Effector memory CD8-positive, alpha-beta T cell (primary cell): Measurements from ENCODE around the gene OSTM1.

Experiments used
- ATAC-seq: fragments of 150-1000 bp; cut with Tn5 transposase; replicated peaks from 2 replicates; pipeline ENCODE4 v1.10.0; 2021; ENCODE audit warnings: mild to moderate bottlenecking, moderate library complexity
- DNase-seq, 3 experiments: peaks; one replicate each; pipeline ENCODE4 v3.0.0; 2021
- H3K27ac Mint-ChIP-seq, 2 donors: one replicate each; pipeline ENCODE4 v1.8.0; 2022; ENCODE audit warnings: mild to moderate bottlenecking in 2 of 2, mixed read lengths in 2 of 2, moderate library complexity in 2 of 2
- H3K27me3 Mint-ChIP-seq, 2 donors: one replicate each; pipeline ENCODE4 v1.8.0; 2022; ENCODE audit warnings: mixed read lengths in 2 of 2
- H3K36me3 Mint-ChIP-seq: one replicate; pipeline ENCODE4 v1.8.0; 2022; ENCODE audit warnings: mild to moderate bottlenecking, moderate library complexity, mixed read lengths; ENCODE audit not compliant: insufficient read depth
- H3K4me1 Mint-ChIP-seq, 2 donors: one replicate each; pipeline ENCODE4 v1.8.0; 2022; ENCODE audit warnings: low read depth in 2 of 2, mixed read lengths in 2 of 2
- H3K4me3 Mint-ChIP-seq, 2 donors: one replicate each; pipeline ENCODE4 v1.8.0; 2022; ENCODE audit warnings: mild to moderate bottlenecking in 2 of 2, mixed read lengths in 2 of 2, moderate library complexity in 2 of 2
- H3K9me3 Mint-ChIP-seq, 2 donors: one replicate each; pipeline ENCODE4 v1.8.0; 2022; ENCODE audit warnings: mixed read lengths in 2 of 2

Gene OSTM1

DNA sequence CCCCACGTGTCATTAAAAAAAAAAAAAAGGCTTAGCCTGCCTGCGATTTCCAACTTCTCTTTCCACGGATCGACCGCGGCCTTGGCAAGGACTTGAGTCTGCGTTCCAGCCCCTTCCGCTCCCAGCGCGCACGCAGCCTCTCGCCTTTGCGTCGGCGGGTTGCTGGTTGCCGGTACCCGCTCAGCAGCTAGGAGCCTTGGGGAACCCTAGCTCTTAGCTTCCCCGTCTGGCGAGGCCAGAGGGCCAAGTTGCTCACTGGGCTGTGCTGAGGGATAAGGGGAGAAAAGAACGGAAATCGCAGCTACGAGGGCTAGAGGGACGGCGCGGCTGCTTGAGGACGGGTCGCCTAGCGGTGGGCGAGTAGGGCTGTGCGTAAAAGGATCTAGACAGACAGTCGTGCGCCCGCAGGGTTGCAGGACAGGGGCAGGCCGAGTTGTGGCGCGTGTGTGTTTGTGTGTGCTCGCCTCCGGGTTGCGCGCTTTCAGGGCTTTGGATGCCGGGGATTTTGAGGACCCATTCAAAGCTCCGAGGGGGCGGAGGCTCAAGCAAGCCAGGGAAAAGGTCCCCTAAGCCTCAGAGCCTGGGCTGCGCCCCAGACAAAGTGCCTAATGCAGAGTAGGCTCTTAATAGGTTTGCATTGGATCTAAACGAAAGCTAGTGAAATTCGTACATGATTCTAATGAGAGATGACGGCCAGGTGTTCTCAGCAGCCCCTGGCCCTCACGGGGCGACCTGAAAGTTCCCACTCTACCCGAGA is 40.5 kb upstream of the OSTM1 start:
- peaks cover 89 to 94% of the 10 kb centered on the region in 2 donors for H3K27me3 Mint-ChIP-seq
- H3K9me3 Mint-ChIP-seq: no peaks in the 10 kb centered on the region
- peaks cover 7% of the 10 kb centered on the region for H3K36me3 Mint-ChIP-seq
- ATAC-seq: peak; percentile 13
- no peak overlapping the region for H3K27ac Mint-ChIP-seq
- peak overlapping the region; percentile 76 to 85 for H3K4me3 Mint-ChIP-seq
- DNase-seq: peak in 2 of 3 experiments; percentile 10 to 26
- H3K4me1 Mint-ChIP-seq: peaks cover 35 to 46% of the 10 kb centered on the region in 2 donors

DNA sequence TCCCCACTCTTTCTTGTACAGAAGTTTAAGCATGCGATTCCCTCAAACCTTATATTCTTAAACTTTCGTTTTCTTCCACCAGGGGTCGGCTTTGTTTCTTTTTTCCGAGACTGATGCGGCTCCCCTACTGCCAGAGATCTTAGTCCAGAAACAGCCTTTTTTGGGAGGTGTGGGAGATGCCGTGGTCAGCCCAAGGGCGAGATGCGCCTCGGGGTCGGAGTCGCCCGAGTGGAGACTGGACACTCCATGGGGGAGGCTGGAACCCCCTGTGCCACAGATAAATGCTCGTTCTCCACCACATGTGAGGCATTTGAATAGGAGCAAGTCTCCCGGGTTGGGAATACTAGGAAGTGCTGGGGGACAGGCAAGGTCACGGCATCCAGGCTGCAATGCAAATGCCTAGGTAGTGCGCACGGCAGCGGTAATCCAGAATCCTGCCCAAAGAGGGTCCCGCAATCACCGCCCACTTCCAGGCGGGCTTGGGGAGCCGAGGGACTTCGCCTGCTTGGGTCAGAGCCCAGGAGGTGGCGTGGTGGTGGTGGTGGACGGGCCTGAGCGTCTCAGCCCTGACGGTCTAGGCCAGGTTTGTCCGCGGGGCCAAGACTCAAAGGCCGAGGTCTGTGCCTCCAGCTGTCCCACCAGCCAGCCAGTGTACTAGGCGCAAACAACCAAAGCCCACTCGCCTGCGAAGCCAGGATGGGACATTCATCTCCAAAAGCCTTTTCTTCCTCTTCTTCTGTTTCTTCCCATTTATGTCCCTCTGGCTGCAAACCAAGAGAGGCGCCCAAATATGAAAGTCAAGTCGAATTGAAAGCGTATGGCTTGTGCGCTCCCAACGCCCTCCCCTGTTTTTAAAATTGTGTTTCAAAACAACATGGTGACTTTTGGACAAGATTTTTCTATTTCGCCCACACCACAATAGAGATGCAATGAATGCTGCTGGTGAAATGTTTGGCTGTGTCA is 39.3 kb upstream of the OSTM1 start:
- no peaks in the 10 kb centered on the region for H3K9me3 Mint-ChIP-seq
- peaks cover 85 to 91% of the 10 kb centered on the region in 2 donors for H3K27me3 Mint-ChIP-seq
- H3K36me3 Mint-ChIP-seq: peaks cover 7% of the 10 kb centered on the region
- DNase-seq: peak in 2 of 3 experiments; percentile 27 to 37
- no peak overlapping the region for H3K27ac Mint-ChIP-seq
- no peak for ATAC-seq
- H3K4me1 Mint-ChIP-seq: peaks cover 31 to 39% of the 10 kb centered on the region in 2 donors
- H3K4me3 Mint-ChIP-seq: peak overlapping the region; percentile 17 to 85

- Mint-ChIP-seq H3K4me3 (no peak overlapping the region), H3K4me1 (peaks cover under 1 to 2% of the 10 kb centered on the region in 2 donors), H3K27ac (no peak overlapping the region), H3K27me3 (peaks cover 42 to 47% of the 10 kb centered on the region in 2 donors), H3K36me3 (no peaks in the 10 kb centered on the region), H3K9me3 (no peaks in the 10 kb centered on the region)
- no peak for DNase-seq
- ATAC-seq: no peak
Measured at GRCh38 chr6:108108374-108108773, 33.8 kb upstream of the OSTM1 start.

DNA sequence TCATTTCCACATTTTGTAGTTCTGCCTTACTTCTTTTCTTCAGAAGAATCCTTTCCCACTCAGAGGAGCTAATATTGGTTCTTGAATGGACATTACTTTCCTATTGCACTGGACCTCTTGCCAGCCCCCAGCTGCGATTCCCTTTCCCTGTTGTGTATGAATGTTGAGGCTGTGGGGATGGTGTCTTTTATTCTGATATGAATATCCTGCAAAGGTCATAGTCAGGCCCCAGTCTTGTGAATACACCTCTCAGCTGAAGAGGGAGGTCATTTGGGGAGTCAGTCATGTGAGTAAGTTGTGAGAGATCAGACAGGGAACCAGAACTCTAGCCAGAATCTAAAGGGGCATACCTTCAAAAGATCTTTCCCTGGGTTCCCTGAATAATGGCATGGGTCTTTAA is 32.6 kb upstream of the OSTM1 start:
- no peak overlapping the region for H3K4me3 Mint-ChIP-seq
- no peaks in the 10 kb centered on the region for H3K9me3 Mint-ChIP-seq
- H3K27ac Mint-ChIP-seq: no peak overlapping the region
- DNase-seq: no peak
- H3K4me1 Mint-ChIP-seq: no peaks in the 10 kb centered on the region
- no peak for ATAC-seq
- H3K36me3 Mint-ChIP-seq: no peaks in the 10 kb centered on the region
- peaks cover 29 to 34% of the 10 kb centered on the region in 2 donors for H3K27me3 Mint-ChIP-seq

DNA sequence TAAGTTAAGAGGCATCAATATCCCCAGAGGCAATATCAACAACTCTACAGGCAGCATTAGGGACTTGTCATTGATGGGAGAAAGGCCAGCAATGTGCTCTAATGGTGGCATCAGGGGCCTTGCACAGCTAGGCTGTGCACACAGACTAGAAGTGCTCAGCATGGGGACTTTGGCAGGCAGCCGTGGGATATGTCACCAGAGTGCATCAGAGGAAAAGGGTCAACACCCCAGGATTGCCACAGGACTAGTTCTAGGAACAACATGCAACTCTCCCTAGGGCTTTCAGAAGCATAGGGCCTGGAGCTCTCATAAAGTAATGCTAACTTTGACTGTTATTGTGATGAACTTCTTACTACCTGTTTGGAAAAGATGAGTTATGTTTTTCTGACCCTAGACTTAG is 32.2 kb upstream of the OSTM1 start:
- H3K36me3 Mint-ChIP-seq: no peaks in the 10 kb centered on the region
- no peak overlapping the region for H3K4me3 Mint-ChIP-seq
- no peak for ATAC-seq
- H3K27ac Mint-ChIP-seq: no peak overlapping the region
- H3K9me3 Mint-ChIP-seq: no peaks in the 10 kb centered on the region
- no peak for DNase-seq
- H3K4me1 Mint-ChIP-seq: no peaks in the 10 kb centered on the region
- peaks cover 25 to 30% of the 10 kb centered on the region in 2 donors for H3K27me3 Mint-ChIP-seq

- Mint-ChIP-seq H3K27ac (no peak overlapping the region), H3K27me3 (peaks cover 21 to 26% of the 10 kb centered on the region in 2 donors), H3K36me3 (no peaks in the 10 kb centered on the region), H3K4me1 (no peaks in the 10 kb centered on the region), H3K9me3 (no peaks in the 10 kb centered on the region), H3K4me3 (no peak overlapping the region)
- ATAC-seq (no peak), DNase-seq (no peak)
Measured at GRCh38 chr6:108106261-108106660, 31.7 kb upstream of the OSTM1 start.

GRCh38 chr6:108105571-108105970 is 31.0 kb upstream of the OSTM1 start:
- ATAC-seq (no peak), DNase-seq (no peak)
- Mint-ChIP-seq H3K9me3 (no peaks in the 10 kb centered on the region), H3K4me1 (no peaks in the 10 kb centered on the region), H3K36me3 (no peaks in the 10 kb centered on the region), H3K4me3 (no peak overlapping the region), H3K27ac (no peak overlapping the region), H3K27me3 (peaks cover 14 to 19% of the 10 kb centered on the region in 2 donors)

DNA sequence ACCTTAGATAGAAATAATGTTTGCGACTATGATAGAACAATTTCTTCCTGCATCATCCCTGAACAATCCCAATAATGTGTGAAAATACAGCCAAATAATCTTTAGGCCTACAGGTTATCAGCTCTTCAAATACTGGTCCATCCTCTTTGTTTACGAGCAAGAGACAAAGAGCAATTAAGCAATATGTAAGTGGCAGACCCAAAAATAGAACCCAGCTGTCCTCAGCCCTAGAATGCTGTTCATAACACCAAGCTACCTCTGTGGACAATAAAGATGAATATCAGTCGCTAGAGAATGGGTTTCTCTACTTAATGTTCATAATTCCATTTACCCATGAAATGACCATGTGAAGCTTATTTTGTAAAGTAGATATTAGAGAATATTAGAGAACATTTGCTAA is 28.4 kb upstream of the OSTM1 start:
- Mint-ChIP-seq H3K9me3 (peaks cover 0 to 2% of the 10 kb centered on the region in 2 donors), H3K36me3 (peaks cover 3% of the 10 kb centered on the region), H3K27ac (no peak overlapping the region), H3K27me3 (peaks cover 7% of the 10 kb centered on the region in 2 donors), H3K4me1 (no peaks in the 10 kb centered on the region), H3K4me3 (no peak overlapping the region)
- DNase-seq: no peak
- no peak for ATAC-seq

- Mint-ChIP-seq H3K27ac (no peak overlapping the region), H3K4me1 (no peaks in the 10 kb centered on the region), H3K4me3 (no peak overlapping the region)
Measured at GRCh38 chr6:108100003-108100402, 25.5 kb upstream of the OSTM1 start.

DNA sequence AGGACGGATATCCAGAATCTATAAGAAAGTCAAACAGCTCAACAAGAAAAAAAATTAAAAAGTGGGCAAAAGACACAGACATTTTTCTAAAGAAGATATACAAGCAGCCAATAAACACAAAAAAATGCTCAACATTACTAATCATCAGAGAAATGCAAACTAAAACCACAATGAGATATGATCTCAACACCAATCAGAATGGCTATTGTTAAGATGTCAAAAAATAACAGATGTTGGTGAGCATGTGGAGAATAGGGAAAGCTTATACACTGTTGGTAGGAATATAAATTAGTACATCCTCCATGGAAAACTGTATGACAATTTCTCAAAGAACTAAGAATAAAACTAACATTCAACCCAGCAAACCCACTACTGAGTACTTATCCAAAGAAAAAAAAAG is 23.3 kb upstream of the OSTM1 start:
- Mint-ChIP-seq H3K27me3 (peaks cover 22 to 34% of the 10 kb centered on the region in 2 donors), H3K4me3 (no peak overlapping the region), H3K27ac (no peak overlapping the region), H3K4me1 (no peaks in the 10 kb centered on the region), H3K9me3 (peaks cover 0 to 2% of the 10 kb centered on the region in 2 donors), H3K36me3 (peaks cover 7% of the 10 kb centered on the region)
- ATAC-seq (no peak), DNase-seq (no peak)

More at GRCh38 chr6:108100003-108100402, 25.5 kb upstream of the OSTM1 start:
- no peak for DNase-seq
- Mint-ChIP-seq H3K36me3 (peaks cover 3% of the 10 kb centered on the region), H3K27me3 (peaks cover 10 to 17% of the 10 kb centered on the region in 2 donors), H3K9me3 (peaks cover 0 to 2% of the 10 kb centered on the region in 2 donors)
- ATAC-seq: no peak

GRCh38 chr6:108093781-108094300 is 19.3 kb upstream of the OSTM1 start:
- ATAC-seq (no peak), DNase-seq (no peak)
- peaks cover 43 to 55% of the 10 kb centered on the region in 2 donors for H3K27me3 Mint-ChIP-seq
- H3K4me1 Mint-ChIP-seq: no peaks in the 10 kb centered on the region
- H3K9me3 Mint-ChIP-seq: peaks cover 0 to 2% of the 10 kb centered on the region in 2 donors
- no peak overlapping the region for H3K27ac Mint-ChIP-seq
- H3K36me3 Mint-ChIP-seq: peaks cover 7% of the 10 kb centered on the region
- H3K4me3 Mint-ChIP-seq: no peak overlapping the region

DNA sequence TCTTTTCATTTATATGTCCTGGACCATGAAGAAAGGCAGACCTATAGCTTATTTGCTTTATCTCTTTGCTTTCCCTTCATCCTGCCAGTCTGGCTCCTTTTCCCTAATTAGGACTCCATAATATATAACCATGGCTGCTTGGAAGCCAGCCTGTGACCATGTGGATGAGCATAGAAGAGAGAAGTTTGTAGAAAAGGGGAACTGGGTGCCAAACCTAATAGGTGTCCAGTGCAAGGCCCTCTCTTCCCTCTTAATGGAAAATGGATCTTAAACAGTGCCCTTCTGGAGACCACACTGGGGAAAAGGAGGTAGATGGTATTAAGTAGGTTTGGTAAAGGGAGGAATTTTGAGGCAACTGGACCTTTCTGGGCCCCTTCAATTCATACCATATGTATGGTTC is 16.7 kb upstream of the OSTM1 start:
- H3K27me3 Mint-ChIP-seq: peaks cover 45 to 56% of the 10 kb centered on the region in 2 donors
- H3K4me3 Mint-ChIP-seq: no peak overlapping the region
- H3K27ac Mint-ChIP-seq: no peak overlapping the region
- H3K9me3 Mint-ChIP-seq: no peaks in the 10 kb centered on the region
- DNase-seq (no peak), ATAC-seq (no peak)
- no peaks in the 10 kb centered on the region for H3K4me1 Mint-ChIP-seq
- peaks cover 4% of the 10 kb centered on the region for H3K36me3 Mint-ChIP-seq

GRCh38 chr6:108083349-108083748 is 8.8 kb upstream of the OSTM1 start:
- no peaks in the 10 kb centered on the region for H3K36me3 Mint-ChIP-seq
- H3K4me1 Mint-ChIP-seq: no peaks in the 10 kb centered on the region
- ATAC-seq (no peak), DNase-seq (no peak)
- H3K27me3 Mint-ChIP-seq: peaks cover 41 to 42% of the 10 kb centered on the region in 2 donors
- no peak overlapping the region for H3K27ac Mint-ChIP-seq
- no peaks in the 10 kb centered on the region for H3K9me3 Mint-ChIP-seq
- H3K4me3 Mint-ChIP-seq: no peak overlapping the region
